ENCODE results near the gene NCKAP5L.
"Not testable (repeated sequence)": the region's sequence is repeated elsewhere in the genome, so short reads cannot be mapped to it uniquely, and the experiment has no call there.

NCKAP5L gene

DNA sequence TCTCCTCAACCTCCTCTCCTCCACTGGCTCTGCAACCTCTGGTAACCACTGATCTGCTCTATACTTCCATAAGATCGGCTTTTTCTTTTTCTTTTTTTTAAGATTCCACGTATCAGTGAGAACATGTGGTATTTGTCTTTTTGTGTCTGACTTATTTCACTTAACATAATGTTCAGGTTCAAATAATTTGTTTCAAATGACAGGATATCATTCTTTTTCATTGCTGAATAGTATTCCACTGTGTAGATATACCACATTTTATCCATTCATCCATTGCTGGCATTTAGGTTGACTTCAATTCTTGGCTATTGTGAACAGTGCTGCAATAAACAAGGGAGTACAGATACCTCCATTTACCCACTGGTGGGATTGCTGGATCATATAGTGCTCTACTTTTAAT, 40.5 kb downstream of the NCKAP5L start:
- no peak for DNase-seq (ENCODE audit: extremely low read depth in 1 of 2, low read depth in 1 of 2)

GRCh38 chr12:49784756-49785409, 43.3 kb downstream of the NCKAP5L start:
- no peak for DNase-seq (ENCODE audit: extremely low read depth in 1 of 2, low read depth in 1 of 2)

DNA sequence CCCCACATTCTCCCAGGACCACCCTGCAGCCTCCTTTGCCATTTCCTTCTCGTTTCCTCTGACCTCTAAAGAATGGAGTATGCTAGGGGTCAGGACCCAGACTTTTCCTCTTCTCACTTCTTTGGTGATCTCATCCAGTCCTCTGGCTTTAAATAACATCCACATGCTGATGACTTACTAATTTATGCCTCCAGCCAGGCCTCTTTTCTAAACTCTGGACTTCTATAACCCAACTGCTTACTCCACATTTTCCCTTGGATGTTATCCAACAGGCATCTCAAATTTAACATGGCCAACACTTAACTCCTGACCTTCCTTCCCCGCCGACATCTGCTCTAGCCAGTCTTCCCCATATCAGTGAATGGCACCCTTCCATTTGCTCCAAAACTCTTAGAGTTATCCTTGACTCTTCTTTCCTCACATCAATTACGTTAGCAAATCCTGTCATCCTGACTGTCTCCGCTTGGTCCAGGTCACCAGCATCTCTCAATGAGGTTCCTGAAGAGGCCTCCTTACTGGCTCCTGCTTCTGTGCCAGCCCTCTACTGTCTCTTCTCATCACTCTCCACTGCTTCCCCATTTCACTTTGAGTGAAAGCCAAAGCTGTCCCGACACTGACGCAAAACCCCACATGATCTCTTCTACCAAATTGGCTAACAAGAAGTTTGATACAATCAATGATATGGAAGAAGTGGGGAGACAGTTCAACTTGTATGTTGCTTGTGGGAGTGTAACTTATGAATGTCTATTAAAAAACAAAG, 44.1 kb downstream of the NCKAP5L start:
- DNase-seq (ENCODE audit: extremely low read depth in 1 of 2, low read depth in 1 of 2): no peak

DNA sequence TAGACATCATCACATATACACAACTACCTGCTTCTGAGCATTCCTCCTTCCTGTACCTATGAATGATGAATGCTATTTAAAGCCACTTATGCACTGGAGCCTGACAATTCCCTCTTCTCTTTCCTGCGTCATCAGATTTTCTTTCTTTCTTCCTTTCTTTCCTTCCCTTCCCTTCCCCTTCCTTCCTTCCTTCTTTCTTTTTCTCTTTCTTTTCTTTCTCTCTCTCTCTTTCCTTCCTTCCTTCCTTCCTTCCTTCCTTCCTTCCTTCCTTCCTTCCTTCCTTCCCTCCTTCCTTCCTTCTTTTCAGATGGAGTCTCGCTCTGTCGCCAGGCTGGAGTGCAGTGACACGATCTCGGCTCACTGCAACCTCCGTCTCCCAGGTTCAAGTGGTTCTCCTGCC, 47.3 kb downstream of the NCKAP5L start:
- DNase-seq (ENCODE audit: extremely low read depth in 1 of 2, low read depth in 1 of 2): not testable (repeated sequence)

GRCh38 chr12:49779581-49779980, 48.6 kb downstream of the NCKAP5L start:
- DNase-seq (ENCODE audit: extremely low read depth in 1 of 2, low read depth in 1 of 2): no peak

GRCh38 chr12:49777800-49778748, 50.1 kb downstream of the NCKAP5L start:
- peak; percentile 32 to 66 for DNase-seq (ENCODE audit: extremely low read depth in 1 of 2, low read depth in 1 of 2)

GRCh38 chr12:49777341-49777740, 50.9 kb downstream of the NCKAP5L start:
- no peak for DNase-seq (ENCODE audit: extremely low read depth in 1 of 2, low read depth in 1 of 2)

GRCh38 chr12:49776858-49777257, 51.4 kb downstream of the NCKAP5L start:
- no peak for DNase-seq (ENCODE audit: extremely low read depth in 1 of 2, low read depth in 1 of 2)

GRCh38 chr12:49776413-49776812, 51.8 kb downstream of the NCKAP5L start:
- peak in 1 of 2 donors; percentile 16 for DNase-seq (ENCODE audit: extremely low read depth in 1 of 2, low read depth in 1 of 2)

GRCh38 chr12:49773102-49773501, 55.1 kb downstream of the NCKAP5L start:
- DNase-seq (ENCODE audit: extremely low read depth in 1 of 2, low read depth in 1 of 2): not testable (repeated sequence)

DNA sequence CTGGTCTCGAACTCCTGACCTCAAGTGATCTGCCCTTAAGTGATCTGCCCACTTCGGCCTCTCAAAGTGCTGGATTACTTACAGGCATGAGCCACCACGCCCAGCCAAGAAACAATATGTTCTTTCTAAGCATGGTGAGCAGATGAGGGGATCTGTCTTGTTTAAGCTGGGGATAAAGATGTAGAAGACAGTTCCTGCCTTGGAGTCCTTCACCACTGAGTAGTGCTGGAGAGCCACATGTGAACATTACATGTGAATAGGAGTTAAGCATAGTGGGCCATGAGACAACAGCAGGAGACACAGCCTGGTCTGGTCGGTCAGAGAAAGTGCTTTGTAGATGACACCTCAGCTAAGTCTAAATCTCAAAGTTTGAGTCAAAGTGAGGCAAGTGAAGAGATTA, 60.9 kb downstream of the NCKAP5L start:
- DNase-seq (ENCODE audit: extremely low read depth in 1 of 2, low read depth in 1 of 2): no peak

DNA sequence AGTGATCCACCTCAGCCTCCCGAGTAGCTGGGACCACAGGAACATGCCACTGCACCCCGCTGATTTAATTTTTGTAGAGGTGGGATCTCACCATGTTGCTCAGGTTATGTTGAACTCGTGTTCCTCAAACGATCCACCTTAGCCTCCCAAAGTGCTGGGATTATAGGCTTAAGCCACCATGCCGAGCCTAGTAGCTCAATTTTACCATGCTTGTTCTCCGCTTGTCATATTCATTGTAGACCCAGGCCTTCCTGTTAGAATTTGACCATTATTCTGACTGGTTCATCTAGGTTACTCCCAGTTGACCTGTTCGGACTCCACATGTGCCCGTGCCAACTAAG, 62.1 kb downstream of the NCKAP5L start:
- no peak for DNase-seq (ENCODE audit: extremely low read depth in 1 of 2, low read depth in 1 of 2)

- no peak for DNase-seq (ENCODE audit: extremely low read depth in 1 of 2, low read depth in 1 of 2)
Measured at GRCh38 chr12:49764126-49764525, 64.1 kb downstream of the NCKAP5L start.

DNA sequence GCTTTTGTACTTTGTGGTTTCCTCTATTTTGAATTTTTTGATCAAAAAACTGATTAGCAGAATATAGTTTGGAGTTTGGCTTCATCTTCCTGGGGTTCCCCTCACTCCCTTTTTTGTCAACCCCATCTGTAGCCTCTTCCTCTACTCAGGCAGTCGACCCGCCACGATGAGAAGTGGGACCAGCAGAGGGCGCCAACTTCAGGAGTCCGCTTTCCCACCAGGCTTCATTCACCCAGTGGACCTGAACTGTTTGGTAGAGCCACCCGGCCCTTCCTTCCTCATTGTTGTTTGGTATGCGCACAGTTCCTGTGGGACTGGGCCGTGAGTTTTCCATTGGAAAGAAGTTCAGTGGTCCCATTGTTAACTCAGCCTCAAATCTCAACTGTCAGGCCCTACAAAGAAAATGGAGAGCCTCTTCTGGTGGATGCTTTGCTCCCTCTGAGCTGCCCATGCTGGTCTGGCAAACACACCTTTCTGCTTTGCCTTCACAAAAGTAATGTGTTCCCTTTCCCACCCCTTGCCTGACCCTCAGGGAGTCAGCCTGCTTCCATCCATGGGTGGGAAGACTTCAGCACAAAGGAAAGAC, 65.1 kb downstream of the NCKAP5L start:
- DNase-seq (ENCODE audit: extremely low read depth in 1 of 2, low read depth in 1 of 2): peak; percentile 50 to 71

GRCh38 chr12:49762468-49762847, 65.8 kb downstream of the NCKAP5L start:
- no peak for DNase-seq (ENCODE audit: extremely low read depth in 1 of 2, low read depth in 1 of 2)

DNA sequence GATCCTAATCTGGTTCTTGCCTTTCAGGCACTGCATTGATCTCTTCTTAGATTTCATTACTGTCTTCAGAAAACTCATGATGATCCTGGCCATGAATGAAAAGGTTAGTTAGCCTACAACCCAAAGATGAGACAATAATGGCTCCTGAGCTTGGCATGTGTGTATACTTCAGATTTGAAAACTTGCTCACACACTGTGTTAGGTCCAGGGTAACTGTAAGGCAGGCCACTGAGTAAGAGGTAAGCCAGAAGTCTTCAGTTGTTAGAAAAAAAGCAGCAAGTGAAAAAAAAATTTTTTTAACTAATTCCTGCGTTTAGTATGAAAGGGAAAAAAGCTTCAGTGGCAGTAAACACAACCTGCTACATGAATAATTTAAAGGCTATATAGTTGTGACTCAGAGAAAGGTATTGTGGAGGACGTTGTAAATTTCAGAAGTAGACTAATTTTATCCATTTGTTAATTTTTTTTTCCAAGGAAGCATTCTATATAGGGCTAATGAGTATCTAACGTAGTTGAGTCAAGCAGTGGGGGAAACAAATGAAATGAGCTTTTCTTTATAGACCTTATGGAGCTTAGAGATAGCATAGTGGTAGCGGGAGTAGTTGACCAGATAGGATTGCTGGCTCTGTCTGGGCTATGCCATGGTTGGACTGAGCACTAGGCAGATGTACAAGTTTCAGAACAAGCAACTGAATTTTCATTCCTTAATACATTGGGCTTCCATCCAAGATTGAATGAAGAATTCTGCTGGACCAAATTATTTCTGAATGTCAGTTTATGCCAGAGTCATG, 66.3 kb downstream of the NCKAP5L start:
- DNase-seq (ENCODE audit: extremely low read depth in 1 of 2, low read depth in 1 of 2): no peak

- no peak for DNase-seq (ENCODE audit: extremely low read depth in 1 of 2, low read depth in 1 of 2)
Measured at GRCh38 chr12:49750996-49751393, 77.2 kb downstream of the NCKAP5L start.

DNA sequence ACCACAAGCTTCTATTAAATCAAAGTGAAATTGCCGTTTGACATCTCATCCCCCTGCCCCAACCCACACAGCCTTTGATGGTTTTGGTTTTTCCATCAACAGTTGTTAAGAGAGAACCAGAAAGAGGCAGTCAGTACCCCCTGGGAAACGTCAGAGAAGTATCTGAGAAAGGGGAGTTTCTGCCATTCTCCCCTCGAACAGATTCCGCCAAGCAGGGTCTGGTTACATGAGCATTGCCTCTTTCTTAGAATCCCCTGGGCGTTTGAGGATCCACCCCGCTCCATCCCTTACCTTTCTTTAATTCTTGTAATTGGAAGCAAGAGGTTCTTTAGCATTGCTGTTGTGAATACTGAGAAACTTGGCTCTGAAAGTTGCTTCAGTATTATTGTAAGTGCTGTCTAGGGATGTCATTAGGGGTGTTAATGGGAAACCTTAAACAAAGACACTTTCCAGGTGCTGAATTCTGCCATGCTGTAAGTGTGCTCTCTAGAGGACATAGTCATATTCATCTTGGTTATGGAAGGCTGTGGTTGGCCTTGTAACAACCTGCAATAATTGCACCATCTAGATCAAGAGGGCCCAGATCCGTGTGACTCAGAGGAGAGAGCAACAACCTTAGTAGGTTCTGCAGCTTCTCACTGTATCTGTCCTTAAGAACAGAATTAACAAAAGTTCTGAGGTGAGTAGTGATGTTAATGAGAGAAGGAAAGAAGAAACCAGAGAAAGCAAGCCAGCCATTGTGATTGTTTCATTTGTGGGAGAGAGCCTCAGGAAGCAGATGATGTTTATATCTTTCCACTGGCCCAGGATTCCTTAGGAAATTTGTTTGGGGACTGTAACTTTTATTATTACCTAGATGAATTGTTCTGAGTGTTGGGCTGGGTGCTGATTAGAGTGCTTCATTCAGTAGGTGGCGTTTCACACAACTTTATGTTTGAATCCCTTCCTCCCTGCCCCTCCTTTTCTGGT, 77.9 kb downstream of the NCKAP5L start:
- no peak for DNase-seq (ENCODE audit: extremely low read depth in 1 of 2, low read depth in 1 of 2)

- DNase-seq (ENCODE audit: extremely low read depth in 1 of 2, low read depth in 1 of 2): no peak
Measured at GRCh38 chr12:49748800-49749199, 79.4 kb downstream of the NCKAP5L start.

All from activated CD8-positive, alpha-beta memory T cell treated with anti-CD3 and anti-CD28 coated beads for 1 hour (primary cell).